ENCODE measurements around the gene ZNF335. TPM values are rescaled to one million over a fixed set of nuclear protein-coding genes. Genes with fewer than 3 reads are reported as not detected.
A peak's percentile ranks its signal among the peaks of the same experiment; 100 is the strongest.

ZNF335 gene
- polyA plus RNA-seq, 2 donors: 10.7 to 18.0 TPM

DNA sequence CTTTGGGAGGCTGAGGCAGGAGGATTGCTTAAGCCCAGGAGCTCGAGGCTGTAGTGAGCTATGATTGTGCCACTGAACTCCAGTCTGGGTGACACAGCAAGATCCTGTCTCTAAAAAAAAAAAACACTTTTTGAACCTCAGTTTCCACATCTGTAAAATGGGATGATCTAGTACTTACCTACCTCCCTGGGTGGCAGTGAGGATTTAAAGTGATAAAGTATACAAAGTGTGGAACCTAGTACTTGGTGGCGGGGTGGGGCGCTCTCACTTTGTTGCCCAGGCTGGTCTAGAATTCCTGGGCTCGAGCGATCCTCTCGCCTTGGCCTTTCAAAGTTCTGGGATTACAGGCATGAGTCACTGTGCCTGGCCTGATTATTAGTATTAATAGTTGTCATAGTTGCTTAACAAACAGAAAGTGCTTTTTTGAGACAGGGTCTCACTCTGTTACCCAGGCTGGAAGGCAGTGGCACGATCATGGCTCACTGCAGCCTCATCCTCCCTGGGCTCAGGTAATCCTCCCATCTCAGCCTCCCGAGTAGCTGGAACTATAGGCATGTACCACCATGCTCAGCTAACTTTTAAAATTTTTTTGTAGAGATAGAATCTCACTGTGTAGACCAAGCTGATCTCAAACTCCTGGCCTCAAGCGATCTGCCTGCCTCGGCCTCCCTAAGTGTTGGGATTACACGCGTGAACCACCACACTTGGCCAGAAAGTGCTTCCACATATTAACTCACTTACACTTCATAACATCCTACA, 53.0 kb downstream of the ZNF335 start:
- Histone ChIP-seq H3K4me3 (ENCODE audit: low read depth in 1 of 2, low read length in 2 of 2) (no peak overlapping the region), H3K9me3 (ENCODE audit: control insufficient read depth in 2 of 2, insufficient read depth in 1 of 2, low read depth in 1 of 2, low read length in 1 of 2) (no peaks in the 10 kb centered on the region), H3K4me1 (ENCODE audit: control insufficient read depth in 2 of 2, insufficient read depth in 2 of 2, low read length in 1 of 2) (no peaks in the 10 kb centered on the region), H3K27ac (ENCODE audit: low read depth in 2 of 2, low read length in 1 of 2) (peak overlapping the region in 1 of 2 donors; percentile 0), H3K27me3 (ENCODE audit: control insufficient read depth in 1 of 2, insufficient read depth in 2 of 2, low read length in 2 of 2) (no peaks in the 10 kb centered on the region), H3K36me3 (ENCODE audit: control insufficient read depth in 2 of 2, insufficient read depth in 2 of 2, low read length in 1 of 2) (no peaks in the 10 kb centered on the region)
- WGBS, 2 donors: 62 to 74% methylated on average over 12 of the region's 12 CpGs

DNA sequence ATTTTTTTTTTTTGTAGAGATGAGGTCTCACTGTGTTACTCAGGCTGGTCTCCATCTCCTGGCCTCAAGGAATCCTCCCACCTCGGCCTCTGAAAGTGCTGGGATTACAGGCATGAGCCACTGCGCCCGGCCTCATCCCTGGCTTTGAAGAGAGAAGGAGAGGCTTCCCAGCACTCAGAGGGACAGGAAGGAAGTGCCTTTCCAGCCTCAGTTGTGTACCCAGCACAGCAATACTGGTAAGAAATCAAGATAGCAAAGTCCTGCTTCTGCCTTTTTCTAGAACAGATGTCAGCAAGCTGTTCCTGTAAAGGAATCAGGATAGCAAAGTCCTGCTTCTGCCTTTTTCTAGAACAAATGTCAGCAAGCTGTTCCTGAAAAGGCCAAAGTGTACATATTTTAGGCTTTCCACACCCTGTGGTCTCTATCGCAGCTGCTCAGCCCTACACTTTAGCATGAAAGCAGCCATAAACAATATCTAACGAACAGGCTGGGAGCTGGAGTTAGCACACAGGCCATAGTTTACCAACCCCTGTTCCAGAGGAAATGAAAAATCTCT, 53.7 kb downstream of the ZNF335 start:
- 63 to 66% methylated on average over 5 of the region's 5 CpGs for WGBS, 2 donors
- Histone ChIP-seq H3K4me1 (ENCODE audit: control insufficient read depth in 2 of 2, insufficient read depth in 2 of 2, low read length in 1 of 2) (no peaks in the 10 kb centered on the region), H3K27ac (ENCODE audit: low read depth in 2 of 2, low read length in 1 of 2) (peak overlapping the region in 1 of 2 donors; percentile 0), H3K9me3 (ENCODE audit: control insufficient read depth in 2 of 2, insufficient read depth in 1 of 2, low read depth in 1 of 2, low read length in 1 of 2) (no peaks in the 10 kb centered on the region), H3K4me3 (ENCODE audit: low read depth in 1 of 2, low read length in 2 of 2) (no peak overlapping the region), H3K27me3 (ENCODE audit: control insufficient read depth in 1 of 2, insufficient read depth in 2 of 2, low read length in 2 of 2) (no peaks in the 10 kb centered on the region), H3K36me3 (ENCODE audit: control insufficient read depth in 2 of 2, insufficient read depth in 2 of 2, low read length in 1 of 2) (no peaks in the 10 kb centered on the region)

- Histone ChIP-seq H3K9me3 (ENCODE audit: control insufficient read depth in 2 of 2, insufficient read depth in 1 of 2, low read depth in 1 of 2, low read length in 1 of 2) (no peaks in the 10 kb centered on the region), H3K27ac (ENCODE audit: low read depth in 2 of 2, low read length in 1 of 2) (no peak overlapping the region), H3K27me3 (ENCODE audit: control insufficient read depth in 1 of 2, insufficient read depth in 2 of 2, low read length in 2 of 2) (no peaks in the 10 kb centered on the region), H3K4me1 (ENCODE audit: control insufficient read depth in 2 of 2, insufficient read depth in 2 of 2, low read length in 1 of 2) (no peaks in the 10 kb centered on the region), H3K4me3 (ENCODE audit: low read depth in 1 of 2, low read length in 2 of 2) (no peak overlapping the region), H3K36me3 (ENCODE audit: control insufficient read depth in 2 of 2, insufficient read depth in 2 of 2, low read length in 1 of 2) (no peaks in the 10 kb centered on the region)
- WGBS, 2 donors: 50 to 56% methylated on average over 5 of the region's 5 CpGs
Observed at GRCh38 chr20:45917790-45918141, 54.2 kb downstream of the ZNF335 start.

DNA sequence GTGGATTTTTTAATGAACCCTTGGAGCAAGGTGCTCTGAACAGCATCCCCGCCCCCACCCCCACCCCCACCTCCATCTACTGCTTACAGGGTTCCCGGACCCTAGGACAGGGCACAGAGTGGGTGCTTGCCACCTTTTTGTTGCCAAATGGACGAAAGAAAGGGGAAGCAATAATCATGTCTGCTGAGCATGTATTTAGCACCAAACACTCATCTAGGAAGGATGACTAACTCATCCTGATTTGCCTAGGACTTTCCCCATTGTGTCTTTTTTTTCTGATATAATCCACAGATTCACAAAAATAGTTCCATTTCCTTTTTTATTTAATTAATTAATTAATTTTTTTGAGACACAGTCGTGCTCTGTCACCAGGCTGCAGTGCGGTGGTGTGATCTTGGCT, 58.9 kb downstream of the ZNF335 start:
- Histone ChIP-seq H3K4me1 (ENCODE audit: control insufficient read depth in 2 of 2, insufficient read depth in 2 of 2, low read length in 1 of 2) (peaks cover 10 to 11% of the 10 kb centered on the region in 2 donors), H3K9me3 (ENCODE audit: control insufficient read depth in 2 of 2, insufficient read depth in 1 of 2, low read depth in 1 of 2, low read length in 1 of 2) (no peaks in the 10 kb centered on the region), H3K27me3 (ENCODE audit: control insufficient read depth in 1 of 2, insufficient read depth in 2 of 2, low read length in 2 of 2) (no peaks in the 10 kb centered on the region), H3K27ac (ENCODE audit: low read depth in 2 of 2, low read length in 1 of 2) (no peak overlapping the region), H3K36me3 (ENCODE audit: control insufficient read depth in 2 of 2, insufficient read depth in 2 of 2, low read length in 1 of 2) (no peaks in the 10 kb centered on the region), H3K4me3 (ENCODE audit: low read depth in 1 of 2, low read length in 2 of 2) (no peak overlapping the region)
- 46 to 50% methylated on average over 5 of the region's 5 CpGs for WGBS, 2 donors

DNA sequence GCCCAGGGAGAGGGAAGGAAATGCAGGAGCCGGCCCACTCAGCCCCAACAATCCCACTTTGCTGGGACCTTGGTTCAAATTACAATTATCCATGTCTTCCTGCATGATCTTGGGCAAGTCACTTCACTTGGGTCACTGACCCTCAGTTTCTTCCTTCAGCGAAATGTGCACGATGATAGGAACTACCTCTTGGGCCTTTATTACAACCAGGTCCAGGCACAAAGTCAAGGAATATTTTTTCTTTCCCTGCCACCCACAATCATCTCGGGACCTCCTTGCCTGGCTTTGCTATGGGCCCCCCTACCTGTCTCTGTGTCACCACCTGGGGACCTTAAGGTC, 59.7 kb downstream of the ZNF335 start:
- Histone ChIP-seq H3K4me3 (ENCODE audit: low read depth in 1 of 2, low read length in 2 of 2) (peak overlapping the region; percentile 41 to 43), H3K4me1 (ENCODE audit: control insufficient read depth in 2 of 2, insufficient read depth in 2 of 2, low read length in 1 of 2) (peaks cover 10 to 11% of the 10 kb centered on the region in 2 donors), H3K27me3 (ENCODE audit: control insufficient read depth in 1 of 2, insufficient read depth in 2 of 2, low read length in 2 of 2) (no peaks in the 10 kb centered on the region), H3K27ac (ENCODE audit: low read depth in 2 of 2, low read length in 1 of 2) (peak overlapping the region; percentile 6 to 70), H3K36me3 (ENCODE audit: control insufficient read depth in 2 of 2, insufficient read depth in 2 of 2, low read length in 1 of 2) (no peaks in the 10 kb centered on the region), H3K9me3 (ENCODE audit: control insufficient read depth in 2 of 2, insufficient read depth in 1 of 2, low read depth in 1 of 2, low read length in 1 of 2) (no peaks in the 10 kb centered on the region)
- 16 to 23% methylated on average over 4 of the region's 4 CpGs for WGBS, 2 donors

DNA sequence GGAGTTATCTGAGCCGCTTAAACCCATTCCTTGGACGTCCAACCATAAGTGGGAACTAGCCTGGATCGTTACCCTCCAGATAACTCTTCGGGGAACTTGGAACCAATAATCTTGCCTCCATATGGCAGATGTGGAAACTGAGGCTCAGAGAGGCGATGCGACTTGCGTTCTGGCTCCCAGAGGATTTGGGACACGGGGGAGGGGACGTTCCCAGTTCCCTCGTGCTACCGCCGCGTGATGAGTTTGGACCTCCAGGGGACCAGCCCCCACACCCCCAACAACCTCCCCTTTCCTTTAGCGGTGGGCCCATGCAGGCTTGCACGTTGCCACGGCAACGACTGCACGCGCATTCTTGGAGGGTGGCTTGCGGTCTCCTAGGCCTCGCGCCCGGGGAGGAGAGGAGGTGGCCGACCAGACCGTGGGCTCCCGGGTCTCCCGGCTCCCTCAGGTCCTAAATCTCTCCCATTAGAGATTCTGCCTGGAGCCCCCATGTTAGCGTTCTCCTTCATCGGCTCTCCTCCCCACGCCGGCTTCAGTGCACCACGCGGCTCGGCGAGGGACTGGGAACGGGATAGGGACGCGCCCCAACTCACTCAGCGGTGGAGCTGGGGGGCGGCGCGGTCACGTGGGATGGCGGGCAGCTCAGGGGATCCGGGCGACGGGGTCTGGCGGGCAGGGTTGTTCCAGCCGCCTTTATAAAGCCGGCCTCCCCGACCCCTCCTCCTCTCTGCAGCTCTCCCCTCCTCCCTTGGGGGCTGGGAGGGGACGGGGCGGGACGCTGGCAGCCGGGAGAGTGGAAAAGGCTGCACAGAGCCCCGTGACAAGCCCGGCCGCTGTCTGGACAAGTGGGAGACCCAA, 60.3 kb downstream of the ZNF335 start, which contains the start of gene PLTP:
Gene PLTP (minus strand): TSS at position 670 of the 858 bp plus-strand sequence. CDS start 703 bp downstream, outside the sequence.
- Histone ChIP-seq H3K4me3 (ENCODE audit: low read depth in 1 of 2, low read length in 2 of 2) (peak within 1 kb of the TSS; percentile 41 to 43), H3K4me1 (ENCODE audit: control insufficient read depth in 2 of 2, insufficient read depth in 2 of 2, low read length in 1 of 2) (peaks cover 10 to 11% of the 10 kb centered on the region in 2 donors), H3K9me3 (ENCODE audit: control insufficient read depth in 2 of 2, insufficient read depth in 1 of 2, low read depth in 1 of 2, low read length in 1 of 2) (no peaks in the 10 kb centered on the region), H3K27ac (ENCODE audit: low read depth in 2 of 2, low read length in 1 of 2) (peak within 1 kb of the TSS; percentile 70 to 88), H3K36me3 (ENCODE audit: control insufficient read depth in 2 of 2, insufficient read depth in 2 of 2, low read length in 1 of 2) (no peaks in the 10 kb centered on the region), H3K27me3 (ENCODE audit: control insufficient read depth in 1 of 2, insufficient read depth in 2 of 2, low read length in 2 of 2) (no peaks in the 10 kb centered on the region)
- WGBS, 2 donors: 1% methylated on average over 53 to 58 of the region's 58 CpGs

DNA sequence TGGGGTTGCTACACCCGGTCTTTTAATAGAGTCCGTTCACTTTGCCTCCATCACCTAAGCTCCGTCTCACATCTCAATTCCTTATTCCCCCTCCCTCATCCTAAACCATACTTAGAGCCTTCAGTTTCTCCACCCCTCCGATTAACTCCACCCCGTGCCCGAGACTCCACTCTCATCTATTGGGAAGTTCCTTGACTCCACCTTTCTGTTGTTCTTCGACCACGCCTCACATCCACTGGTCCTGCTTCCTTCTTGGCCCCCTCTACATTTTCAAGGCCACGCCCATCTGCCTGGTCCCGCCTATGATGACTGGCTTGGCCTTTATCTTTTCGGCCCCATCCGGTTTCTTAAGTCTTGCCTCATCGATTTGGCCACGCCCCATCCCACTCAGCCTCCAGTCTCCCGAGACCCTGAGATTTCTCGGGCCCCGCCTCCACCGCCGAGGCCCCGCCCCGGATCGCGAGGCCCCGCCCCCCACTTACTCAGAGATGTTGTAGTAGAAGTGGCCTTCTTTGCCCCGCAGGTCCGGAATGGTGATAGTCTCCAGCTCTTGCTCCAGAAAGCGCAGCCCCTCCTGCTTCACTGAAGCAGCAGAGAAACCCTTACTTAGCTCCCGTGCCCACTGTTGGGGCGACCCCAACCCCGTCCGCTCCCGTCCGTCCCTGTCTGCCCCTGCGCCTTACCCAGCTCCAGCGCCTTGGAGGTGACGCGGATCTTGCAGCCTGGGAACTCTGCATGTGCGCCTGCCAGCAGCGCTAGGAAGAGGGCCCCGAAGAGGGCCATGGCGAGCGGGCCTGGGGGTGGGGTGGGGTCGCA, 61.1 kb downstream of the ZNF335 start:
- H3K9me3 ChIP-seq (ENCODE audit: control insufficient read depth in 2 of 2, insufficient read depth in 1 of 2, low read depth in 1 of 2, low read length in 1 of 2): no peaks in the 10 kb centered on the region
- peak overlapping the region; percentile 70 to 88 for H3K27ac ChIP-seq (ENCODE audit: low read depth in 2 of 2, low read length in 1 of 2)
- 2 to 4% methylated on average over 43 of the region's 43 CpGs for WGBS, 2 donors
- H3K4me3 ChIP-seq (ENCODE audit: low read depth in 1 of 2, low read length in 2 of 2): peak overlapping the region; percentile 41 to 43
- no peaks in the 10 kb centered on the region for H3K36me3 ChIP-seq (ENCODE audit: control insufficient read depth in 2 of 2, insufficient read depth in 2 of 2, low read length in 1 of 2)
- peaks cover 10 to 11% of the 10 kb centered on the region in 2 donors for H3K4me1 ChIP-seq (ENCODE audit: control insufficient read depth in 2 of 2, insufficient read depth in 2 of 2, low read length in 1 of 2)
- no peaks in the 10 kb centered on the region for H3K27me3 ChIP-seq (ENCODE audit: control insufficient read depth in 1 of 2, insufficient read depth in 2 of 2, low read length in 2 of 2)

DNA sequence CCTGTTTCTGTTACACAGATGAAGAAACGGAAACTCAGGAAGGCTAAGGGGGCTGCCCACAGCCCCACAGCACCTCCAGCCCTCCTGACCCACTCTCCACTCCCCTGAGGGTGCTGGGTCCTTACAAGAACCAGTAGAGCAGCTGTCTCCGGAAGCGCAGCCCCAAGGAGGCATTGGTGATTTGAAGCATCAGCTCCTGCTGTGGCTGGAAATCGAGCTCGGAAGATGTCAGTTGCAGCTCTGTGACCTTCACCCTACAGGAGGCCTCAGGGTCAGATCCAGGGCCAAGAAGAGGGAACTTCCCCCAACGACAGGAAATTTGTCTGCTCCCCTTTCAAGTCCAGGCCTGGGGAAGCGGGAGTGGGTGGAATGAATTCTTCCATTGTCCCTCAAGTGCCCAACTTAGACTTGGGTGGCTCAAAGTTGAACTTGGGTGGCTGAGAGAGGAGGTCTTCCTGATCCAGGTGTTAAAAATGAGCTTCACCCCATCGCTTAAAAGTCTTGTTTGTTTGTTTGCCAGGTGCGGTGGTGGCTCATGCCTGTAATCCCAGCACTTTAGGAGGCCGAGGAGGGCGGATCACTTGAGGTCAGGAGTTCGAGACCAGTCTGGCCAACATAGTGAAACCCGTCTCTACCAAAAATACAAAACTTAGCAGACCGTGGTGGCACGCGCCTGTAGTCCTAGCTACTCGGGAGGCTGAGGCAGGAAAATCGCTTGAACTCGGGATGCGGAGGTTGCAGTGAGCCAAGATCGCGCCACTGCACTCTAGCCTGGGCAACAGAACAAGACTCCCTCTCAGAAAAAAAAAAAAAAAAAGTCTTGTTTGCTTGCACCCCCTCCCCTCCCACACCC, 62.0 kb downstream of the ZNF335 start:
- 79 to 80% methylated on average over 22 of the region's 22 CpGs for WGBS, 2 donors
- no peaks in the 10 kb centered on the region for H3K27me3 ChIP-seq (ENCODE audit: control insufficient read depth in 1 of 2, insufficient read depth in 2 of 2, low read length in 2 of 2)
- H3K27ac ChIP-seq (ENCODE audit: low read depth in 2 of 2, low read length in 1 of 2): peak overlapping the region in 1 of 2 donors; percentile 50
- H3K36me3 ChIP-seq (ENCODE audit: control insufficient read depth in 2 of 2, insufficient read depth in 2 of 2, low read length in 1 of 2): peaks cover 0 to 1% of the 10 kb centered on the region in 2 donors
- H3K9me3 ChIP-seq (ENCODE audit: control insufficient read depth in 2 of 2, insufficient read depth in 1 of 2, low read depth in 1 of 2, low read length in 1 of 2): no peaks in the 10 kb centered on the region
- peaks cover 10 to 11% of the 10 kb centered on the region in 2 donors for H3K4me1 ChIP-seq (ENCODE audit: control insufficient read depth in 2 of 2, insufficient read depth in 2 of 2, low read length in 1 of 2)
- no peak overlapping the region for H3K4me3 ChIP-seq (ENCODE audit: low read depth in 1 of 2, low read length in 2 of 2)

Data from esophagus (tissue), 2 donors.